Femur (tissue), 1 donor: ENCODE measurements around the gene SH3BP1.
"Not testable (repeated sequence)": the region's sequence is repeated elsewhere in the genome, so short reads cannot be mapped to it uniquely, and the experiment has no call there.

Experiments
- DNase-seq: peaks from one replicate; pipeline ENCODE4 v3.0.0-alpha.2; 2017

The SH3BP1 gene

GRCh38 chr22:37633625-37634416 lies 5.6 kb upstream of the SH3BP1 start:
- DNase-seq: peak; percentile 96

- DNase-seq: no peak
These were observed 5.0 kb upstream of the SH3BP1 start for GRCh38 chr22:37634417-37634924.

- peak; percentile 30 for DNase-seq
These were observed 4.3 kb upstream of the SH3BP1 start for GRCh38 chr22:37635157-37635556.

- peak; percentile 77 for DNase-seq
These were observed 3.1 kb upstream of the SH3BP1 start for GRCh38 chr22:37636186-37636948.

- no peak for DNase-seq
These were observed 2.6 kb upstream of the SH3BP1 start for GRCh38 chr22:37636949-37637273.

GRCh38 chr22:37638391-37639069 lies 939 bp upstream of the SH3BP1 start:
- DNase-seq: peak; percentile 36

GRCh38 chr22:37639771-37640590 lies 512 bp downstream of the SH3BP1 start:
- peak; percentile 34 for DNase-seq

- DNase-seq: no peak
These were observed 1.4 kb downstream of the SH3BP1 start for GRCh38 chr22:37640591-37641560.

GRCh38 chr22:37641561-37641949 lies 2.1 kb downstream of the SH3BP1 start:
- DNase-seq: peak; percentile 24

GRCh38 chr22:37643225-37643847 lies 3.9 kb downstream of the SH3BP1 start:
- peak; percentile 89 for DNase-seq

- no peak for DNase-seq
These were observed 7.8 kb downstream of the SH3BP1 start for GRCh38 chr22:37647317-37647716.

GRCh38 chr22:37647928-37648327 lies 8.5 kb downstream of the SH3BP1 start:
- DNase-seq: no peak

GRCh38 chr22:37650463-37651136 lies 11.1 kb downstream of the SH3BP1 start:
- DNase-seq: no peak

- DNase-seq: no peak
These were observed 15.2 kb downstream of the SH3BP1 start for GRCh38 chr22:37654563-37655251.

- no peak for DNase-seq
These were observed 15.7 kb downstream of the SH3BP1 start for GRCh38 chr22:37655252-37655563.

- not testable (repeated sequence) for DNase-seq
These were observed 17.1 kb downstream of the SH3BP1 start for GRCh38 chr22:37656583-37656982.

- no peak for DNase-seq
These were observed 18.2 kb downstream of the SH3BP1 start for GRCh38 chr22:37657590-37658132.

- DNase-seq: peak; percentile 100
These were observed 18.9 kb downstream of the SH3BP1 start, which contains the start of gene PDXP for GRCh38 chr22:37658133-37659065. Gene PDXP, plus strand, starts transcription at chr22:37658723. Its CDS starts 60 bp downstream, at chr22:37658783.
